ENCODE data around the gene DPH2. TPM values are rescaled to one million over a fixed set of nuclear protein-coding genes. Genes with fewer than 3 reads are reported as not detected.
A peak's percentile ranks its signal among the peaks of the same experiment; 100 is the strongest.

Gene DPH2
- polyA plus RNA-seq, 2 of the 4 experiments (the other 2 are of a cell fraction) = 38.8 to 41.7 TPM

DNA sequence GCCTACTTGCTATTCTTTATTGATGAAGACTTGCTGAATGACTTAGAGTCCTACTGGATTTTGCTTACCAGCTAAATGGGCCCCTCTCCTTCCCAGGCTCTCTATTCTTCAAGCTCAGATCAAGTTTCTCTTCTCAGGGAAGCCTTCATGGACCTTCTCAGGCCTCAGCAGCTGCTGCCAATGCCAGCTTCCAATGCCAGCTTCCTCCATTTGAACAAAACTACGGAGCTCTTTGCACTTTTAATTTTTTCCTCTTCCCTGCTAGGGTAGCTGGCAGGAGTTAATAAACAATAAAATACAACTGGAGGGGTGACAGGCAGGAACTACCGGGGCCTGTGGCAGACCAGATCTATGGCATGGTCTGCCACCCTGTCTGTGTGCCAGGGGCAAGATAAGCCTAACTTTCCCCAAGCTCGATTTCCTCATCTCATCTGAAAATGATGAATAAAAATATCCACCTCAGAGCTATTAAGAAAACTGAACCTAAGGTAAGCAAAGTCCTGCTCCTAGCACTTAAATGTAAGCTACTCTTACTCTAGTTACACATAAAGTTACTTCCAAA is 24.1 kb upstream of the DPH2 start:
- ATAC-seq (no peak), FAIRE-seq (no peak), DNase-seq (ENCODE audit: low read depth in 1 of 2, low spot score in 1 of 2) (no peak)
- POLR2A ChIA-PET = interaction anchor here (0.5 kb wide), 1 partner anchor 587 kb away, joined by 3 read pairs; the partner anchor contains the start of gene CDC20
- TF ChIP-seq, protein P1, sequence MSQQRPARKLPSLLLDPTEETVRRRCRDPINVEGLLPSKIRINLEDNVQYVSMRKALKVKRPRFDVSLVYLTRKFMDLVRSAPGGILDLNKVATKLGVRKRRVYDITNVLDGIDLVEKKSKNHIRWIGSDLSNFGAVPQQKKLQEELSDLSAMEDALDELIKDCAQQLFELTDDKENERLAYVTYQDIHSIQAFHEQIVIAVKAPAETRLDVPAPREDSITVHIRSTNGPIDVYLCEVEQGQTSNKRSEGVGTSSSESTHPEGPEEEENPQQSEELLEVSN (IDR thresholded peaks at IDR 0.05; ENCODE audit: borderline replicate concordance, low read depth) = no peak
- TF ChIP-seq JUNB (IDR thresholded peaks at IDR 0.05) = no peak
- no peak for TF ChIP-seq MYC (IDR thresholded peaks at IDR 0.05; ENCODE audit: borderline replicate concordance, low read length)
- TF ChIP-seq TFCP2L1 (CRISPR knock-in tag; IDR thresholded peaks at IDR 0.05) = no peak
- TF ChIP-seq, protein P2, sequence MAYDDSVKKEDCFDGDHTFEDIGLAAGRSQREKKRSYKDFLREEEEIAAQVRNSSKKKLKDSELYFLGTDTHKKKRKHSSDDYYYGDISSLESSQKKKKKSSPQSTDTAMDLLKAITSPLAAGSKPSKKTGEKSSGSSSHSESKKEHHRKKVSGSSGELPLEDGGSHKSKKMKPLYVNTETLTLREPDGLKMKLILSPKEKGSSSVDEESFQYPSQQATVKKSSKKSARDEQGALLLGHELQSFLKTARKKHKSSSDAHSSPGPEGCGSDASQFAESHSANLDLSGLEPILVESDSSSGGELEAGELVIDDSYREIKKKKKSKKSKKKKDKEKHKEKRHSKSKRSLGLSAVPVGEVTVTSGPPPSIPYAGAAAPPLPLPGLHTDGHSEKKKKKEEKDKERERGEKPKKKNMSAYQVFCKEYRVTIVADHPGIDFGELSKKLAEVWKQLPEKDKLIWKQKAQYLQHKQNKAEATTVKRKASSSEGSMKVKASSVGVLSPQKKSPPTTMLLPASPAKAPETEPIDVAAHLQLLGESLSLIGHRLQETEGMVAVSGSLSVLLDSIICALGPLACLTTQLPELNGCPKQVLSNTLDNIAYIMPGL (CRISPR knock-in tag; IDR thresholded peaks at IDR 0.05; ENCODE audit: borderline replicate concordance) = no peak
- no peak for TF ChIP-seq ZFP36 (IDR thresholded peaks at IDR 0.05; ENCODE audit: borderline replicate concordance, partially characterized antibody)
- TF ChIP-seq HOXB13 (CRISPR knock-in tag; IDR thresholded peaks at IDR 0.05; ENCODE audit: low read depth) = no peak
- TF ChIP-seq, protein P3, sequence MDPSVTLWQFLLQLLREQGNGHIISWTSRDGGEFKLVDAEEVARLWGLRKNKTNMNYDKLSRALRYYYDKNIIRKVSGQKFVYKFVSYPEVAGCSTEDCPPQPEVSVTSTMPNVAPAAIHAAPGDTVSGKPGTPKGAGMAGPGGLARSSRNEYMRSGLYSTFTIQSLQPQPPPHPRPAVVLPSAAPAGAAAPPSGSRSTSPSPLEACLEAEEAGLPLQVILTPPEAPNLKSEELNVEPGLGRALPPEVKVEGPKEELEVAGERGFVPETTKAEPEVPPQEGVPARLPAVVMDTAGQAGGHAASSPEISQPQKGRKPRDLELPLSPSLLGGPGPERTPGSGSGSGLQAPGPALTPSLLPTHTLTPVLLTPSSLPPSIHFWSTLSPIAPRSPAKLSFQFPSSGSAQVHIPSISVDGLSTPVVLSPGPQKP (IDR thresholded peaks at IDR 0.05; ENCODE audit: low read depth, low read length) = no peak
- TF ChIP-seq, protein P4, sequence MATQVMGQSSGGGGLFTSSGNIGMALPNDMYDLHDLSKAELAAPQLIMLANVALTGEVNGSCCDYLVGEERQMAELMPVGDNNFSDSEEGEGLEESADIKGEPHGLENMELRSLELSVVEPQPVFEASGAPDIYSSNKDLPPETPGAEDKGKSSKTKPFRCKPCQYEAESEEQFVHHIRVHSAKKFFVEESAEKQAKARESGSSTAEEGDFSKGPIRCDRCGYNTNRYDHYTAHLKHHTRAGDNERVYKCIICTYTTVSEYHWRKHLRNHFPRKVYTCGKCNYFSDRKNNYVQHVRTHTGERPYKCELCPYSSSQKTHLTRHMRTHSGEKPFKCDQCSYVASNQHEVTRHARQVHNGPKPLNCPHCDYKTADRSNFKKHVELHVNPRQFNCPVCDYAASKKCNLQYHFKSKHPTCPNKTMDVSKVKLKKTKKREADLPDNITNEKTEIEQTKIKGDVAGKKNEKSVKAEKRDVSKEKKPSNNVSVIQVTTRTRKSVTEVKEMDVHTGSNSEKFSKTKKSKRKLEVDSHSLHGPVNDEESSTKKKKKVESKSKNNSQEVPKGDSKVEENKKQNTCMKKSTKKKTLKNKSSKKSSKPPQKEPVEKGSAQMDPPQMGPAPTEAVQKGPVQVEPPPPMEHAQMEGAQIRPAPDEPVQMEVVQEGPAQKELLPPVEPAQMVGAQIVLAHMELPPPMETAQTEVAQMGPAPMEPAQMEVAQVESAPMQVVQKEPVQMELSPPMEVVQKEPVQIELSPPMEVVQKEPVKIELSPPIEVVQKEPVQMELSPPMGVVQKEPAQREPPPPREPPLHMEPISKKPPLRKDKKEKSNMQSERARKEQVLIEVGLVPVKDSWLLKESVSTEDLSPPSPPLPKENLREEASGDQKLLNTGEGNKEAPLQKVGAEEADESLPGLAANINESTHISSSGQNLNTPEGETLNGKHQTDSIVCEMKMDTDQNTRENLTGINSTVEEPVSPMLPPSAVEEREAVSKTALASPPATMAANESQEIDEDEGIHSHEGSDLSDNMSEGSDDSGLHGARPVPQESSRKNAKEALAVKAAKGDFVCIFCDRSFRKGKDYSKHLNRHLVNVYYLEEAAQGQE (IDR thresholded peaks at IDR 0.05) = no peak
- no peak for TF ChIP-seq RNF2 (IDR thresholded peaks at IDR 0.05; ENCODE audit: borderline replicate concordance, low read depth)
- TF ChIP-seq CHD2 (IDR thresholded peaks at IDR 0.05; ENCODE audit: low read length, partially characterized antibody) = no peak
- no peak for TF ChIP-seq KDM1A (IDR thresholded peaks at IDR 0.05; ENCODE audit: low read depth)
- WGBS (ENCODE audit: missing lambda C conversion rate) = 12% methylated on average over 3 of the region's 3 CpGs
- CTCF ChIA-PET = interaction anchor here (0.6 to 7.4 kb wide), 12 partner anchors 8 to 309 kb away, joined by 3 to 69 read pairs (median 4); no protein-coding TSS in a partner anchor
- peak overlapping the region; percentile 68 for H3K4me3 ChIP-seq
- H3K4me1 ChIP-seq = peaks cover 13% of the 10 kb centered on the region; the same call in 1 of the 3 replicates
- H3K27ac ChIP-seq = peak overlapping the region; percentile 94 to 97
- H3K9me3 ChIP-seq = no peaks in the 10 kb centered on the region
- peak overlapping the region; percentile 87 for H3K4me2 ChIP-seq

DNA sequence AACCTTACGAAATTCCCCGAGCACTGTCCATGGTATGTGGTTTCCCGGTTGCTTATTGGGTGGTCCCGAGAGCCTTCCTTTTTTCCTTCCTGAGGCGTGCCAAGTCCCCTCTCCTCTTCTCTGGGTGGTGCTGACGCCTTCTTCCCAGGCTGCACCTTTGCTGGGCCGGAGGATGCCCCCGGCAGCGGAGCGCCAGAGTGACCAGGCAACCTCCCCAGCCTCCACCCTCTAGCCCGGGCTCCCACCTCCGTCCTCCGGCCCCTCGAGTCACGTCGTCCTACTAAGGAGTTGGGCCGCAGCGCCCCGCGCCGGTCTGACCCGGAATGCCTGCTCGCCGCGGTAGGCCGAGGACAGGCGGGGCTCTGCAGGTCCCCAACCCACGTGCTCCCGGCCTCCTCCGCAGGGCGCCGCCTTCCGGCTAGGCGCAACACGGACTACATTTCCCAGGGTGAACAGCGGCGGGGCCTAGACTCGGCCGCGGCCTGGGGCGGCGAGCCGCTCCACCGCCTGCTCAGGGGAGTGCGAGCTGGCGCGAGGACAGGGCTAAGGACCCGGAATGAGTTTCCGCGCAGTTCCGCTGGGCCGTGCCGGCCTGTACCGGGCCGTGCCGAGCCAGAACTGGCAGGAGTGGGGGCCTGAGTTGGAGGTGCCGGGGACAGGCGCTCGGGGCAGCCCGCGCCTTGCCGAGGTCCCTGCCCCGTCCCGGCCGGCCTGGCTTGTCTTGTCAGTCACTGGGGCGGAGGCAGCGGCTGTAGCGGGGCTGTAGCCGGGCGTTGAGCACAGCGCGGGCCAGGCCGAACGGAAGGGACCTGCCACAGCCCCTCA is 23.4 kb upstream of the DPH2 start, which contains the start of gene IPO13:
IPO13 (plus strand) TSS at position 715 of the 825 bp plus-strand sequence. CDS start 651 bp downstream, outside the sequence.
- H3K9me3 ChIP-seq = no peaks in the 10 kb centered on the region
- ChIA-PET POLR2A (interaction anchor here (0.5 kb wide), 1 partner anchor 588 kb away, joined by 3 read pairs; the partner anchor contains the start of gene CDC20), CTCF (interaction anchor here (0.6 to 7.4 kb wide), 15 partner anchors 8 to 309 kb away, joined by 3 to 69 read pairs (median 3); partner anchors contain the start of gene DPH2)
- H3K27ac ChIP-seq = peak within 1 kb of the TSS; percentile 94 to 97
- peaks cover 13% of the 10 kb centered on the region; the same call in 1 of the 3 replicates for H3K4me1 ChIP-seq
- DNase-seq (ENCODE audit: low read depth in 1 of 2, low spot score in 1 of 2) (peak; percentile 90 to 96), ATAC-seq (peak; percentile 97 to 98), FAIRE-seq (no peak)
- H3K4me3 ChIP-seq = peak within 1 kb of the TSS; percentile 68
- peak within 1 kb of the TSS; percentile 87 for H3K4me2 ChIP-seq
- WGBS (ENCODE audit: missing lambda C conversion rate) = under 1% methylated on average over 34 of the region's 74 CpGs
- TF ChIP-seq CBX8 (IDR thresholded peaks at IDR 0.05) (no peak), JUNB (IDR thresholded peaks at IDR 0.05) (no peak), ZC3H11A (IDR thresholded peaks at IDR 0.05) (no peak), FOXS1 (CRISPR knock-in tag; IDR thresholded peaks at IDR 0.05) (no peak), HOXB5 (CRISPR knock-in tag; IDR thresholded peaks at IDR 0.05) (no peak), RAD21 (conservative IDR thresholded peaks at IDR 0.05 in 1 of 2, IDR thresholded peaks at IDR 0.05 in 1 of 2) (peak; percentile 58 to 68; a peak in 4 of 5 replicates), PHF8 (IDR thresholded peaks at IDR 0.05; ENCODE audit: borderline replicate concordance, low read depth) (0 out of 2 replicates have a peak, but pooled peaks have one; percentile 27), SMC3 (IDR thresholded peaks at IDR 0.05) (peak; percentile 62), POLR2A (IDR thresholded peaks at IDR 0.05; ENCODE audit: low read length) (peak; percentile 81), HOXB13 (CRISPR knock-in tag; IDR thresholded peaks at IDR 0.05; ENCODE audit: low read depth) (no peak), MYC (IDR thresholded peaks at IDR 0.05; ENCODE audit: borderline replicate concordance, low read length) (peak; percentile 73; the same call in 1 of the 2 replicates), JUN (IDR thresholded peaks at IDR 0.05) (peak; percentile 66 to 94; a peak in 4 of 5 replicates)
- TF ChIP-seq, protein P4 (IDR thresholded peaks at IDR 0.05) = peak; percentile 89
